Gastroesophageal sphincter (tissue), 3 donors: ENCODE results near the gene SLC35F3.

Source experiments
- POLR2A ChIP-seq, 2 donors: fragments of 450-650 bp; IDR thresholded peaks; one replicate each; pipeline ENCODE4 v1.6.1; 2017; ENCODE audit warnings: antibody characterized with exemption in 2 of 2, mild to moderate bottlenecking in 2 of 2, moderate library complexity in 1 of 2
- TF ChIP-seq, protein P1 (sequence below), 4 experiments: fragments of 200-600 bp in 2 of 4; fragments of 450-650 bp in 2 of 4; sonication (generic) in 1 of 4; IDR thresholded peaks; one replicate each; pipeline ENCODE4 v1.5.1; 2017 to 2019; ENCODE audit warnings: antibody characterized with exemption in 4 of 4, mild to moderate bottlenecking in 2 of 4, moderate library complexity in 2 of 4

DNA sequence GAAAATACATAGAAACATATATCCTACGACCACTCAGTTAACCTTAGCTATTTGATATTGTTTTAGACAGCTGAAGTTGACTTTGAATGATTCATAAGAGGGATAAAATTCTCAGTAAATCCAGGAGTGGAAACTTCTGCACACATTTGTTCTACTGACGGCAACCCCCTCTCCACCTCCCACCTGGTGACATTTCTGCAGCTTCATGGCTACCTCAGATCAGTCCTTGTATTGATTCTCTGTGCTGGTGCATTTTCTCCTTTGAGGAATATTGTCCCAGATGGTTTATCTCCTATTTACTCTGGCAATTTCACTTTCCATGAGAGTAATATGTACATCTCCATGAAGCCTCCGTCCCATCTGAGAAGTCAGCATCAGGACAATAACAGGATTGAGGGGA, 411.1 kb downstream of the SLC35F3 start:
- TF ChIP-seq POLR2A (IDR thresholded peaks at IDR 0.05): no peak
- TF ChIP-seq, protein P1, sequence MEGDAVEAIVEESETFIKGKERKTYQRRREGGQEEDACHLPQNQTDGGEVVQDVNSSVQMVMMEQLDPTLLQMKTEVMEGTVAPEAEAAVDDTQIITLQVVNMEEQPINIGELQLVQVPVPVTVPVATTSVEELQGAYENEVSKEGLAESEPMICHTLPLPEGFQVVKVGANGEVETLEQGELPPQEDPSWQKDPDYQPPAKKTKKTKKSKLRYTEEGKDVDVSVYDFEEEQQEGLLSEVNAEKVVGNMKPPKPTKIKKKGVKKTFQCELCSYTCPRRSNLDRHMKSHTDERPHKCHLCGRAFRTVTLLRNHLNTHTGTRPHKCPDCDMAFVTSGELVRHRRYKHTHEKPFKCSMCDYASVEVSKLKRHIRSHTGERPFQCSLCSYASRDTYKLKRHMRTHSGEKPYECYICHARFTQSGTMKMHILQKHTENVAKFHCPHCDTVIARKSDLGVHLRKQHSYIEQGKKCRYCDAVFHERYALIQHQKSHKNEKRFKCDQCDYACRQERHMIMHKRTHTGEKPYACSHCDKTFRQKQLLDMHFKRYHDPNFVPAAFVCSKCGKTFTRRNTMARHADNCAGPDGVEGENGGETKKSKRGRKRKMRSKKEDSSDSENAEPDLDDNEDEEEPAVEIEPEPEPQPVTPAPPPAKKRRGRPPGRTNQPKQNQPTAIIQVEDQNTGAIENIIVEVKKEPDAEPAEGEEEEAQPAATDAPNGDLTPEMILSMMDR (IDR thresholded peaks at IDR 0.05): no peak
